Suppressor macrophage treated with lipopolysaccharide for 4 hours (primary cell): Measurements from ENCODE around the gene PRKCE.
A peak's percentile ranks its signal among the peaks of the same experiment; 100 is the strongest.
"Not testable (repeated sequence)": the region's sequence is repeated elsewhere in the genome, so short reads cannot be mapped to it uniquely, and the experiment has no call there.

Source experiments
- DNase-seq: peaks from one replicate; pipeline ENCODE4 v3.0.0-alpha.2; 2020

Gene PRKCE

DNA sequence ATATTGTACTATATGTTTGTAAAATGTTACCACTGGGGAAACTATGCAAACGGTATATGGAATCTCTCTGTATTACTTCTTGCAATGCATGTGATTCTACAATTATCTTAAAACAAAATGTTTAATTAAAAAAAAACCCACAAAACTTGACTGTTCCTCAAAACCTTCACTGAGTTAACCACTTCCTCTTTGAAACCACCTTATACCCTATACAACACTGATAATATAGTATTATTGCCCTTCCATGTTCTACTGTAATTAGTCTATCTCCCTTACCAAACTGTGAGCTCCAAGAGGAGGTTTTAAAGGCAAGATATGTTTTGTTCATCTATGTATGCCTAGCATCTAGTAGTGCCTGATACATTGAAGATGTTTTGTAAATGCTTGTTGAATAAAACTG, 572.0 kb downstream of the PRKCE start:
- DNase-seq, result not testable (repeated sequence)

DNA sequence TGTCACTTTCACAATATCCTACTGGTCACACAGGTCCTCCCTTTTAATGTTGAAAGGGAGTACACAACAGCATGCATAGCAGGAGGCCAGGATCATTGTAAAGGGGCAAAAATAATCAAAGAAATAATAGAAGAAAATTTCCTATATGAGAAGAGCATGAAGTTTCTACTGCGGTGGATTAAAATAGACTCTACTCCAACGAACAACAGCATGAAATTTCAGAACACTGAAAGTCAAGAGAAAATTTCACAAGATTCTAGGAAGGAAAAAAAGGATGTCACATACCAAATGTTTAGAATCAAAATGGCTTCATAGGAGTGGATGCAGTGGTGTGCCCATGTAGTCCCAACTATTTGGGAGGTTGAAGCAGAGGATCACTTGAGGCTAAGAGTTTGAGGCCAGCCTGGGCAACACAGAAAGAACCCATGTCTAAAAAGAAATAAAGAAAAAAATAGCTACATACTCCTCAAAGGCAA, 573.7 kb downstream of the PRKCE start:
- no peak for DNase-seq

DNA sequence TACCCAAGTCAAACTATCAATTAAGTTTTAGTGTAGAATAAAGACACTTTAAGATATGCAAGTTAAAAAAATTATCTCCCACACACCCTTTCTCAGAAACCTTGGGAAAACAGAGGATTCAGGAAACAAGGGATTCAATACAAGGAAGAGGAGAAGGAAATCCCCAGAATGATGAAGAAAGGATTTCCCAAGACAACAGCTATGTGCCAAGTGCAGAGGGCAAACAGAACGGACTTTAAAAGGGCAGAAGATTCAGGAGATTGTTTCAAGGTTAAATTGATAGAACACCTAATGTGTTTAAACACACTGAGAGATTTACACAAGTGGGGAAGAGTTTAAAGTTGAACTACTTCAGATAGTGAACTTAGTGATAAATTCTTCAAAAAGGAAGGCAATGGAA, 574.3 kb downstream of the PRKCE start:
- no peak for DNase-seq

- no peak for DNase-seq
These were observed 575.1 kb downstream of the PRKCE start for GRCh38 chr2:46226620-46227019.

DNA sequence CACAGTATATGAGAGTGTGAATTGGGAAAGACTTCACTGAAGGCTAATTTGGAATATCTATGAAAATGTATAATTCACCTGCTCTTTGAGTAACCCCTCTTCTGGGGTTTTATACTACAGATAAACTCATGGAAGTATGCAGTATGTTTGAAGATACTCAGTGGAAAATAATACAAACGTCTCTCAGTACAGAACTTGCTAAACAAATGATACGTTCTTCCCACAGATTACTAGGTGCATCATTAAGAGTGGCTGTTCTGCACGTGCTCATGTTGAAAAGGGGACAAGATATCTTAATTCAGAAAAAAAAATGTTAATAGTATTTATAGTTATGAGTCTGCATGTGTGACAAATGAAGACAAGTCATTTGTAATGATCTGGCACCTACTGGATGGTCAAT, 575.5 kb downstream of the PRKCE start:
- no peak for DNase-seq

GRCh38 chr2:46227674-46228289, 576.3 kb downstream of the PRKCE start:
- no peak for DNase-seq

- no peak for DNase-seq
These were observed 577.9 kb downstream of the PRKCE start for GRCh38 chr2:46229134-46230063.

GRCh38 chr2:46230115-46230571, 578.7 kb downstream of the PRKCE start:
- peak; percentile 21 for DNase-seq

GRCh38 chr2:46230677-46231425, 579.4 kb downstream of the PRKCE start:
- no peak for DNase-seq

DNA sequence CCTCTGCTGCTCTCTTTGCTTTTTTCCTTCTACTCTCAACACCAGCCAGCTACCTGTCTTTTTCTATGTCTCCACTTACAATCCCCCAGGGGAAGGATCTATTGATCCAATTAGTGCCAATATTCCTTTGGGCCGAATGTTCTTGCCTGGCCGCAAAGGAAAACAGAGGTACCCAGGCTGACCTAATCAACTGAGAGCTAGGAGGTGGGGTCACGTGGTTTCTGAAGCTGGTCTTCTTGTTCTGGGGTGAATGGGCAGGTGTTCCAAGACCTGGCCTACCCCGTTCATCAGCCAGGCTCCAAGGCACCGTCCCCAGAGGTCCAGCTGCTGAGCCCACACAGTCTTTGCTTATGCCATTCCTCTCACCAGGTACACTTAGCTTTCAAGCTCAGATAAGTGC, 580.2 kb downstream of the PRKCE start:
- no peak for DNase-seq

- no peak for DNase-seq
These were observed 581.4 kb downstream of the PRKCE start for GRCh38 chr2:46232860-46233259.

- DNase-seq, result no peak
These were observed 584.8 kb downstream of the PRKCE start for GRCh38 chr2:46236006-46236875.

DNA sequence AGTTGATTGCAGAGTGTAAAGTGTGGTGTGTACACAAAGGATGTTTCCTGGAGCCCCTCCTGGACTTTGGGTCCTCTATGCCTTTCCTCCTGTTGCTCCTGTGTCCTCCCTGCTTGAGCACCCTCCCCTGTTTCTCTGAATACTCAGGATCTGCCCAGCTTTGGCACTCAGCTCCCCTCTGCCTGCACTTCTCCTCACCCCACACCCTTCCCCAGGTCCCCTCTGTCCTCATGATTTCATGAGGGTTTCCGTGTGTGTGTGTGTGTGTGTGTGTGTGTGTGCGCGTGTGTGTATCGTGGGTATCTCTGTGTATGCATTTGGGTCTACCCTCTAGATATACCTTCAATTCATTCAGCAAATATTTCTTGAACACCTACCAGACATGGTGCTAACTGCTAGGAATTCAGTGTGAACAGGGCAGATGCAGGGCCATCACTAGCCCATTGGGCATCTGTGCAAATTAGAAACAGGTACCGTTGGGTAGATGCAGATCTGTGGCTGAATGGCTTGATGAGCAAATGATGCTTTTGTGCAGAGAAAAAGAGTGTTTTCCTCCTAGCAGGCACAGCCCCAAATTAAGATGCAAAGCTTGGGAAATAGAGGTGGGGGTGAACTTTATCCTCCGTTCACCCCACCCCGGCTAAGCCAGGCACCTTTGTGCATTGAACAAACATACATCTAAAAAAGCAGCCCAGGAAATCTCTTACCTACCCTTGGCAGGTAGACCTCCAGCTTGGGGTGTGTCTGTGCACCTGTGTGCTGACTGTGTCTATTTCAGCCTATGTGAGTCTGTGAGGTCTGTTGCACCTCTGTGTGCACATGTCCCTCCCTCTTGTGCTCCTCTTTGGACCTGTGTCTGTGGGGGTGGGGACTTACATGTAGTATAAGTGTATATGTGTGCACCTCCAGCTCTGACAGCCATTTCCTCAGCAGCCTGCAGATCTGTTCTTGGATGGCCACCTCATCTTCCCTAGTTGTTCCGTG, 585.7 kb downstream of the PRKCE start:
- no peak for DNase-seq
